Fibroblast of villous mesenchyme (primary cell): ENCODE data around the gene PLA2G4B. TPM values are rescaled to one million over a fixed set of nuclear protein-coding genes. Genes with fewer than 3 reads are reported as not detected.
A peak's percentile ranks its signal among the peaks of the same experiment; 100 is the strongest.

Experiments
- DNase-seq: peaks from one replicate; pipeline ENCODE4 v3.0.0-alpha.2; 2010; ENCODE audit warnings: low read depth
- H3K4me3 ChIP-seq: 2 replicates; pipeline ENCODE4 v1.5.1; 2011; ENCODE audit warnings: low read depth, mild to moderate bottlenecking, low read length
- CTCF ChIP-seq: IDR thresholded peaks from 2 replicates; pipeline ENCODE4 v1.5.1; 2012; ENCODE audit warnings: low read depth, mild to moderate bottlenecking, low read length; ENCODE audit not compliant: insufficient read depth
- total RNA-seq: library from RNA; depleted of rRNA; stranded (reverse); fragments of >200 nt; gene quantifications from 2 replicates; pipeline ENCODE4 v1.2.3, GENCODE V29; 2012

PLA2G4B gene
- total RNA-seq, 1 donor = 1.3 TPM

- H3K4me3 ChIP-seq = no peak overlapping the region
- DNase-seq = no peak
- TF ChIP-seq CTCF = no peak
These were observed 46.5 kb upstream of the PLA2G4B start for GRCh38 chr15:41792000-41792637.

DNA sequence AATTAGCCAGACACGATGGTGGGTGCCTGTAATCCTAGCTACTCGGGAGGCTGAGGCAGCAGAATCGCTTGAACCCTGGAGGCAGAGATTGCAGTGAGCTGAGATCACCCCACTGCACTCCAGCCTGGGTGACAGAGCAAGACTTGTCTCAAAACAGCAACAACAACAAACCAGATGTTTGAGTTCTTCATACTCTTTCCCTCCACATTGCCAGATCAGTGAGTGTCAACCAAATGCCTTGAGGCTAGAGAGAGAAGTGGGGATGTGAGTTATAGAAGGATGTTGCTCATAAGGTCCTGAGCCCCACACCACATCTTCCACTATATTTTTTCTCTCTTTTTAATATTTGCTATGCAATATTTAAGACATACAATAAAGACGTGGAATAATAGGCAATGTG lies 44.6 kb upstream of the PLA2G4B start:
- DNase-seq = peak; percentile 57
- TF ChIP-seq CTCF = no peak

DNA sequence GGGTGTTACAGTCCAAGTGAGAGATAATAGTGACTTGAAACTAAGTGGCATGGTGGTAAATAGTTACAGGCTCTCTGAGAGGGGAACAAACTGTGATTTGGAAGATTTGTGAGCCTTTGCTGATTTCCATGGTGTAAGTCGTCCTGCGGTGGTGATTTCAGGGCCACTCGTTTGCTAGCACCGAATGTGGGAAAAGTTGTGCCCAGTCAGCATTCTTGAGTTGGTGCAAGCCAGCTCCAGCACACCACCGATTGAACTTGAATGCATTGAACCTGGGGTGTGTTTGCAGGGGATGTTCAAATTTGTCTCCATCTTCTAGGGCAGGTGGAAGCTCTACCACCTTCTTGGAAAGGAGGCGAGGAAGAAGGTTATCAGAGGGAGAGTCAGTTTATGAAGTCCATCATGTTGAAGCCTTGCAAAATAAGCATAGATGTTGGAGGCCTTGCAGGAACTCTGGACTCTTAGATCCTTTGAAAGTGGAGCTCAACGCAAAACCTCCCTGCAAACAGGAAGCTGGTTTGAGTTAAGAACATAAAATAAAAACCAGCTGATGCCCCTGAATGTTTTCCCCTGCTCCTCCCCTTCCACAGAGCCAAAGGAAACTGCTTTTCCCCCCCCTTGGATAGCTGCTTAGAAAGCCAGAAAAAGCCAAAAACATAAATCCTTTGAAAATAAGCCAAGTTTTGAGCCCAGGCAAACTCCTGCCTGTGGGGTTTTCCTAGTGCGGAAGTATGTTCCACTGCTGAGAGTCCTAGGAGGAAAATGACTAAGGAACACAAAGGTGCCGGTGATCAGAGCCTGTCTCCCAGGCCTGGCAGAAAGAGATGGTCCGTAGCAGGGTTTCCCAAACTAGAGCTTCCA lies 42.4 kb upstream of the PLA2G4B start:
- H3K4me3 ChIP-seq = peak overlapping the region; percentile 12

More for the DNA sequence above, 44.6 kb upstream of the PLA2G4B start:
- H3K4me3 ChIP-seq = no peak overlapping the region

DNA sequence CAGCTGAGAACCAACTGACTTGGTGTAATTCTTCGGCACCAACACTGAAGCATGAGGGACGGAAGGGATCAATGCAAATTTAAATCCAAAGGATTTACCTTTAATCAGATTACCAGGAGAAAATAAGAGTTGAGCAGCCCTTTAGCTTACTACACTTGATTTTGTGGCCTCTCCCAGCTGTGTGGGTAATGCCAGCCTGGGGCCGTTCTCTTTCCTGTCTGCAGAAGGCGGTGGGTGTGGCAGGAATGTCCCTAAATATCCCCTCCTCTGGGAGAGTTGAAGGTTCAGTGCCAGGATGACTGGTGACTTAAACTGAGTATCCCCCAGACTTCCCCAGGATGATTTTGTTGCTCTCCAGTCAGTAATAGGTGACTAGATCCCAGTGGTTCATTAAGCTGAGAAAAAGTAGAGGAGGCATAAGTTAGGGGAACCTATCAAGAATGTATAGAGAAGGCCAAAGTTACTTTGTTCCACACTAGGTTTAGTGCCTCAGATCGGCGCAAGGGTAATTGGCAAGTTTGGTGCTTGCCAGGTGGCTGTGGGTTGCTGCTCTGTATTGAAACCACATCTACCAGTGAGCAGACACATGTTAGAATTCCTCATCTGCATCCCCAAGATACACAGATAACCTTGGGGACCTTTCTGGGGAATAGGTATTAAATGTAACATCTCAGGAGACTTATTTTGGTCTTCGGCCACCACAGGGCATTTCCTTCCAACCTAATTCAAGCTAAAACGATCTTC lies 41.3 kb upstream of the PLA2G4B start:
- TF ChIP-seq CTCF = no peak
- no peak overlapping the region for H3K4me3 ChIP-seq
- no peak for DNase-seq

More for the DNA sequence above, 42.4 kb upstream of the PLA2G4B start:
- peak; percentile 89 for DNase-seq
- TF ChIP-seq CTCF = no peak

DNA sequence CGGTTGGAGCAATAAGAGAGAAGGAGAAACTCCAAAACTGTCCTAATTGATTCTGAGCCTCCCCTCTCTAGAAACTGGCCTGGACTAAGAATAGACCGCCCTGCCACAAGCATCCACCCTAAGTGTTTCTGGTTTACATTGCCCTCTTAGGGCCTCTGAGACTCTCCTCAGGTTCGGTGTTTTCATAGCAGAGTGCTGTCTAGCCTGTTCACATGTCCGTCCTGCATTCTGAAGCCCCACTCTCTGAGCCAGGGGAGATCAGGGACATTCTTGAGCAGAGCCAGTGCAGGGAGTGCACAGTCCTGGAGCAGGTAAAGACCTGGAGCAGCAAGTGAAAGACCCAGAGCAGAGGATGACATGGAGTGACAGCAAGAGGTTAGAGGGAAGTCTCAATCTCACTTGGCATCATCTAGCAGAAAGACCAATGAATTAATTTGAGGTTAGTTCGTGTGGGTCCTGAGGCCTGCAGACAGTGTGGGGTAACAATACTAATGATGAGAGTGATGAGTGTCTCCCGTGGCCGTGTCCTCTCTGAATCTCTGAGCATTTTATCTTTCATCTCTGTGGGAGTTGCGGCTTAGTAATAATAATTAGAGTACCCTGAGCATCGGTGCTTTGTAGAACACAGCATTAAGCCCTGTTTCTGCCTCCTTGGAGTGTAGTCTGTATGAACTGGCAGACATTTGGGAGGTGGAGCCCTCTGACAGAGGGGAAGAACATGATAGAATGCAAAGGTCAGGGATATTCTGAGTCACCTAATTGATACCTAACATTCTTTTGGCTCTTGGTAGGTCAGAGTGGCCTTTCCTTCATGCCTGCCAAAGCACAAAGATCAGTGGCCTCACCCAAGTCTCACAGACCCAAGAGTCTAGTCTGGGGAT lies 39.8 kb upstream of the PLA2G4B start:
- DNase-seq = no peak
- H3K4me3 ChIP-seq = no peak overlapping the region
- TF ChIP-seq CTCF = no peak

DNA sequence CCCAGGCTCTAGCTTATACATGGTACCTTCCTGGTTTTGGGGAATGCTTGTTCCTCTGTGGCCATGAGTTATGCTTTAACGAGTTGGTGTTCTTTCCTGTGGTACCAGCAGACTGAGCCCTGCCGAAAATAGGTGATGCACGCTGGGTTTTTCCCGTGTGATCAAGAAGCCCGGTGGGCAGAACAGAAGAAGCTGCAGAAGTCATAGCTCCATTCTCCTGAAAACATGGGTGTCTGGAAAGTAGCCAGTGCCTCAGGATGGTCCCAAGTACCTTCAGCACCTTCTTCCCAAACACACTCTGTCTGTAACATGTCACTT lies 39.2 kb upstream of the PLA2G4B start:
- TF ChIP-seq CTCF = no peak
- H3K4me3 ChIP-seq = no peak overlapping the region
- no peak for DNase-seq
